ENCODE results near the gene RBM11.

Gene RBM11

DNA sequence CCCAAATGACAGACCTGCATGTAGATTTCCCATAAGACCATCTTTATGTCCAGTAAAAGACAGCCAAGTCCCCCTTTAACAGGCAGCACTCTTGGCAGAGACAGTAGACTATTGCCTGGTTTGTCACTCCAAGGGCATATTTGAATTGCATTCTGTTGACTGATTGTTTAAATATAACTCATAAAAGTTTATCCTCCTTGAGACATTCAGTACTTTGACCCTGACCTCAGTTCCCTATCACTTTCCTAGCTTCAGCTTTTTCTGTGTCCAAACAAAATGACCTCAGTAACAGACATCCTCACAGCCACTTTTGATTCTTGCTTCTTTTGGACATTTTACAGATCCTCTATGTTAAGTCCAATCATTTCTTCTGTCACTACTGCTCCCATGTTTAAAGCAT lies 51.1 kb downstream of the RBM11 start:
- TF ChIP-seq ZFX (IDR thresholded peaks at IDR 0.05), result no peak
- TF ChIP-seq, protein P1, sequence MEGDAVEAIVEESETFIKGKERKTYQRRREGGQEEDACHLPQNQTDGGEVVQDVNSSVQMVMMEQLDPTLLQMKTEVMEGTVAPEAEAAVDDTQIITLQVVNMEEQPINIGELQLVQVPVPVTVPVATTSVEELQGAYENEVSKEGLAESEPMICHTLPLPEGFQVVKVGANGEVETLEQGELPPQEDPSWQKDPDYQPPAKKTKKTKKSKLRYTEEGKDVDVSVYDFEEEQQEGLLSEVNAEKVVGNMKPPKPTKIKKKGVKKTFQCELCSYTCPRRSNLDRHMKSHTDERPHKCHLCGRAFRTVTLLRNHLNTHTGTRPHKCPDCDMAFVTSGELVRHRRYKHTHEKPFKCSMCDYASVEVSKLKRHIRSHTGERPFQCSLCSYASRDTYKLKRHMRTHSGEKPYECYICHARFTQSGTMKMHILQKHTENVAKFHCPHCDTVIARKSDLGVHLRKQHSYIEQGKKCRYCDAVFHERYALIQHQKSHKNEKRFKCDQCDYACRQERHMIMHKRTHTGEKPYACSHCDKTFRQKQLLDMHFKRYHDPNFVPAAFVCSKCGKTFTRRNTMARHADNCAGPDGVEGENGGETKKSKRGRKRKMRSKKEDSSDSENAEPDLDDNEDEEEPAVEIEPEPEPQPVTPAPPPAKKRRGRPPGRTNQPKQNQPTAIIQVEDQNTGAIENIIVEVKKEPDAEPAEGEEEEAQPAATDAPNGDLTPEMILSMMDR (conservative IDR thresholded peaks at IDR 0.05), result no peak
- H3K27ac ChIP-seq, result no peak overlapping the region

DNA sequence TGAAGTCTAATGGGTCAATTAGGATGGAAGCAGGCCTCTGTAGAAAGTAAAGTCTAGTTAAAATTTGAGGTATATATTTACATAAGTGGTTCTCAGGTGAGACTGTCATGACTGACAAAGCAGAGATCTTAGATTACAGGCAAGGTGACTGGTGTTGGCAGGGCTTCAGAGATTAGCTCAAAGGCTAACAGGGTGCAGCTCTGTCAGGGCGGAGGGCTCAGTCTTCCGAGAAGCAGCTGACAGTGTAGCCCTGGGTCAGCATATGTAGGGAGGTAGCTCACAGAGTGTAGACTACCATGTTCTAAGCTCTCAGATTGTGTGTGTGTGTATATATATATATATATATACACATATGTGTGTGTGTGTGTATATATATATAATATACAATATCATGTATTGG lies 54.7 kb downstream of the RBM11 start:
- TF ChIP-seq, protein P1 (conservative IDR thresholded peaks at IDR 0.05), result no peak
- TF ChIP-seq ZFX (IDR thresholded peaks at IDR 0.05), result no peak

DNA sequence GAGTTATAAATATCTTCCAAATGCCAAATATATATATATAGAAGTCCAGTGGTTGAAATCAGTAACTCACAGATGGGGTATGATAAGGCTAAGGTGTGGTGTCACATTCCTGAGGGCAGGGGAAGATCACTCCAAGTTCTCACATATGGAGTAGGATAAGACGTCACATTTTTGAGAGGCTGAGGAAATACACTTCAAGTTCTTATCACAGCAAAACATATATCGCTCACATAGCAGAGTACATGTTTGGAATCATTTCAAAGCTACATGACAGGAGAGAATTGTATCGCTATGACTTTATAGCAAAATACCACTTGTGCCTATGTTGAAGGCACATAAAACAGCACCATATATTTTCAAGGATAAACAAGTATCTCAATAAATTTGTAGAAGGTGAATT lies 55.1 kb downstream of the RBM11 start:
- TF ChIP-seq ZFX (IDR thresholded peaks at IDR 0.05), result no peak
- TF ChIP-seq, protein P1 (conservative IDR thresholded peaks at IDR 0.05), result no peak

More for the DNA sequence above, 54.7 kb downstream of the RBM11 start:
- H3K27ac ChIP-seq, result no peak overlapping the region

DNA sequence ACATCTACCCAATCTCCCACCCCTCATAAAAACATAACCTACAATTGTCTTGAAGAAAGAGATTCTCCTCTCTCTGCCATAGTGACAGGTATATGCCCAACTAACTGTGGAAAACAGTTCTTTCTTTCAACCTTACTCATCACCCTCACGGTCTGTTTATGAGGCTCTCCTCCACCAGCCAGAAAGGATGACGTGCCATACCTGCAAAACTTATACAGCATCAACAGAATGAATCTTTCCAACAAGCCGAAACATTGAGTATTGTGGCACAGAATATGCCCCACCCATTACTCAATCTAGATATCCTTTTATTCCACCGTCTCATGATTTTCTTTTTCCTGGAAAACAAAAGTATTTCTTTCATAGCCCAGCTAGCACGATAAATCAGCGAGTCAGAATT lies 55.7 kb downstream of the RBM11 start:
- H3K27ac ChIP-seq, result no peak overlapping the region
- TF ChIP-seq ZFX (IDR thresholded peaks at IDR 0.05), result no peak
- TF ChIP-seq, protein P1 (conservative IDR thresholded peaks at IDR 0.05), result no peak

More for the DNA sequence above, 55.1 kb downstream of the RBM11 start:
- no peak overlapping the region for H3K27ac ChIP-seq

DNA sequence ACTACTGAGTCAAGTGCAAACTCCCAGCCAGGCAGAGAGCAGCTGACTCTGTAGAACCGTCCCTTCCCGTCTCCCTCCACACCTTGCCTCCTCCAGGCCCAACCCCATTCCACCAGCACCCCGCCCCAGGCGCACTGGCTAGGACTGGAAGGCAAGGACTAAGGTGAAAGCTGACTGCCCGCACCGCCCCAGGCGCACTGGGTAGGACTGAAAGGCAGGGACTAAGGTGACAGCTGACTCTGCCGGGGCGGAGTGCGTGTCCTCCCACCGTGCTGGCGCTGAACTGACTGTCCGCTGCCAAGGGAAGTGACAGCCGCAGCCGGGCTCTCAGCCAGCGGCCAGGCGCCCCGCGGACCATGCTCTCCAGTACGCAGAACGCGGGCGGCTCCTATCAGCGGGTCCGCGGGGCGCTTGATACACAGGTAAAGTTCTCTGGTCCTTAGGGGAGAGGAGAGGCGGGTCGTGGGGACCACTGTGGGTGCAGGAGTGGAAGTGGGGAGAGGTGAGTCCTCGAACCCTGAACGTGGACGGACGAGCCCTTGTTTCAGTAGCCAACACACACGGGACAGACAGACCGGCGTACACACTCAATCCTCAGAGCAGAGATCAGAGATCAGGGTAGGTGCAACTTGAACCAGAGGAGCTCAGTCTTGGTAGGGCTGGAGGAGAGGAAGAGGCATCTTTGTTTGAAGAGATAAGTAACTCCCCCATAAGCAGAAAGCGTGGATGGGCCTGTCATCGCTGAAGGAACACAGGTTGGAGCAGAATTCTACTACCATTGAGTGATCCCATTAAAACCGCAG lies 58.0 kb downstream of the RBM11 start:
- TF ChIP-seq, protein P1 (conservative IDR thresholded peaks at IDR 0.05), result no peak
- no peak for TF ChIP-seq ZFX (IDR thresholded peaks at IDR 0.05)
- no peak overlapping the region for H3K27ac ChIP-seq

DNA sequence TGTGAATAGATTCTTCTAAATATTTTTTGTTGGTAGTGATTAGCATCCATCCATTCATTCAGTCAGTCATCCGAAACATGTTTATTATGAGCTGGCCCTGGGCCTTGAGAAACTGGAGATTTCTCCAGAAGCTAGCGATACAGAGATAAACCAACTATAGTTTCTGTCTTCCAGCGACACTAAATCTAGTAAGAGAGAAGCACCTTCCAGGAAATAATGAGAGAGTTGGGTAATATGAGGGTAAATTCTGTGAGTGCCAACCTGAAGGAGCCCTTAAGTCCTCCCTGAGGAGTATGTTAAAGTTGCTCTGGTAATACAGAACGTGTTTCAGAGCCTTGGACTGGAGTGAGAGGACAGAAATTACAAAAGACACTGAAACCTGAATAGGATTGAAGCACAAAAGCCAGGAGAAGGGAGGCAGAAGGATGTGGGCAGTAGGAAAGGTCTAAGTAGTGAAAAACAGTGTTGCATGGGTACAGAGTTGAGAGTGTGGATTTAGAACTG lies 59.8 kb downstream of the RBM11 start:
- H3K27ac ChIP-seq, result no peak overlapping the region
- no peak for TF ChIP-seq ZFX (IDR thresholded peaks at IDR 0.05)
- TF ChIP-seq, protein P1 (conservative IDR thresholded peaks at IDR 0.05), result no peak

Measured in C4-2B (cell line).